AG04450 (cell line): ENCODE measurements around the gene IRAK3. TPM values are rescaled to one million over a fixed set of nuclear protein-coding genes. Genes with fewer than 3 reads are reported as not detected.
"Not testable (repeated sequence)": the region's sequence is repeated elsewhere in the genome, so short reads cannot be mapped to it uniquely, and the experiment has no call there.

ENCODE experiments used
- CTCF ChIA-PET: fragments of 300-600, 350-600 bp; formaldehyde crosslinking; extraction: SDS; loops from one replicate; lab custom pipeline; 2022; ENCODE audit warnings: antibody characterized with exemption, inconsistent platforms; lab: Charles Lee
- POLR2A ChIA-PET: fragments of 350-600 bp; formaldehyde crosslinking; extraction: SDS; loops from one replicate; lab custom pipeline; 2021; ENCODE audit warnings: antibody characterized with exemption, inconsistent platforms; lab: Yijun Ruan, JAX
- DNase-seq: peaks from one replicate; pipeline ENCODE4 v3.0.0-alpha.2; 2011; ENCODE audit warnings: low read depth, low spot score
- H3K27ac ChIP-seq: one replicate; pipeline ENCODE4 v1.5.1; 2012; ENCODE audit warnings: low read depth, low read length, control low read depth
- H3K27me3 ChIP-seq: one replicate; pipeline ENCODE4 v1.6.0; 2012; ENCODE audit warnings: low read length; ENCODE audit not compliant: control insufficient read depth, insufficient read depth
- H3K4me3 ChIP-seq: 2 replicates; pipeline ENCODE4 v1.5.1; 2011; ENCODE audit warnings: mild to moderate bottlenecking, low read depth, low read length, control low read depth
- H3K9me3 ChIP-seq: 2 replicates; pipeline ENCODE4 v1.5.1; 2012; ENCODE audit warnings: low read length; ENCODE audit not compliant: control insufficient read depth, insufficient read depth
- CTCF ChIP-seq: IDR thresholded peaks from 2 replicates; pipeline ENCODE4 v1.5.1; 2011; ENCODE audit warnings: low read depth, low read length, control low read depth, inconsistent platforms
- polyA plus RNA-seq: library from polyadenylated mRNA; depleted of rRNA; stranded (reverse); fragments of >200 nt; gene quantifications from 2 replicates; pipeline ENCODE4 v1.2.3, GENCODE V29; 2011

IRAK3 gene
- polyA plus RNA-seq, 1 experiment, result 3.4 TPM

DNA sequence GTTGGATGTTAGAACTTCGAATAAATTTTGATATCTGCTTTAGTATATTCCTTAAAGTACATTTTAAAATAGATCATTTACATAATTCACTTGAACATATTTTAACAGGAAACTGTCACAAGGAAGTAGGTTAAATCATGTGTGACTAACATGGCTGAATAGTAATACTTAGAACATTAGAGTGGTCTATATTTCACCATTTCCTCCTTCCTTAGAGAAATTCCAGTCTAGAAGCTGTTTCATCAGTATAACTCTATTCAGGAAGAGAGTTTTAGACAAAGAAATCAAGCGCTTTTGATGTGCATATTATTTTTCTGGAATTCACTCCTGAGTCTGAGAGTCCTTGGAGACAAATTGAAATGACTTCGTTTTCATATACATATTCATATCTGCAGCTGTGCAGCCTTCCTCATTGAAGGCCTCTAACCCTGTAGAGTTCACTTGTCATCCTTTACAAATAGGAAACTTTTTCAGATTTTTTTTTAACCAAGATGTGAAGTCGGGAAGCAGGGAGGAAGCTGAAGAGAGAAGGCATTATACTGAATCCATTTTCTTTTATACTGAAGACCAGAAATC lies 28.4 kb downstream of the IRAK3 start:
- Histone ChIP-seq H3K4me3 (no peak overlapping the region), H3K9me3 (peaks cover 5% of the 10 kb centered on the region; the same call in 1 of the 2 replicates), H3K27me3 (no peaks in the 10 kb centered on the region), H3K27ac (no peak overlapping the region)
- POLR2A ChIA-PET, result no interaction called here
- DNase-seq, result no peak
- no peak for TF ChIP-seq CTCF
- CTCF ChIA-PET, result no interaction called here

GRCh38 chr12:66228462-66228861 lies 39.4 kb downstream of the IRAK3 start:
- POLR2A ChIA-PET, result no interaction called here
- CTCF ChIA-PET, result no interaction called here
- TF ChIP-seq CTCF, result no peak
- Histone ChIP-seq H3K27ac (no peak overlapping the region), H3K4me3 (no peak overlapping the region), H3K27me3 (no peaks in the 10 kb centered on the region), H3K9me3 (no peaks in the 10 kb centered on the region)
- DNase-seq, result no peak

GRCh38 chr12:66232263-66232662 lies 43.2 kb downstream of the IRAK3 start:
- ChIA-PET POLR2A (no interaction called here), CTCF (no interaction called here)
- Histone ChIP-seq H3K27me3 (no peaks in the 10 kb centered on the region), H3K4me3 (no peak overlapping the region), H3K27ac (no peak overlapping the region), H3K9me3 (no peaks in the 10 kb centered on the region)
- no peak for TF ChIP-seq CTCF
- no peak for DNase-seq

DNA sequence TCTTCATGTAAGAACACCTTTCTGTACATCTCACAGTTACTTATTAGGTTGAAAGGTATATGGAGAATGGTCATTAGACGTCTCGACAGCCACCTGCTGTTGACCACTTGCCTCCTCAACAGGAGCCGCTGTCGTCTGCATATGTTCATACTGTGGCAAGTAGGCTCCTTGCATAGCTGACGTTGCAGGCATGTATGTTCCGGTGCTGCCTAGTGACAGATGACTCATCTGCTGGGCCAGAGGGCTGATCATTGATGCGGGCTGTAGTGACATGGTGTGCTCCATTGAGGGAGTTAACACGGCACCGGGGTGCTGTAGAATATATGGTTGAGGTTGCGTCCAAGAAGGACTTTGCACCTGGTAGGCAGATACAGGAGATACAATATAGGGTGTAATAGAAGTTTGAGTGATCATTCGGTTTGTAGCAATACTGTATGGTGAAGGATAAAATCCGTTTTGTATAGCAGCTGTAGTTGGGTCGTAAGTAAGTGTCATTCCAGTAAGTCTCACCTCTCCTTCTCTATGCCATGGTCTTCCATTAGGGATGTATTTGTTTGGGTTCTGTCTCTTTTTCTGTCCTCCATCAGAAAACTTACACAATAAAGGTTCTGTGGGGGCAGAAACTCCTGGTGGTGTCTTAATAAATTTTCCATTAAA lies 45.2 kb downstream of the IRAK3 start:
- DNase-seq, H3K27ac ChIP-seq, H3K9me3 ChIP-seq, H3K4me3 ChIP-seq, H3K27me3 ChIP-seq: not testable (repeated sequence)
- ChIA-PET POLR2A (interaction anchor here (0.6 to 0.7 kb wide), 2 partner anchors 43 to 61 kb away, joined by 9 to 10 read pairs; no protein-coding TSS in a partner anchor), CTCF (interaction anchor here (0.6 to 2.9 kb wide), 3 partner anchors 10 to 52 kb away, joined by 3 to 13 read pairs (median 3); no protein-coding TSS in a partner anchor)

- CTCF ChIA-PET, result interaction anchor here (0.6 to 2.9 kb wide), 12 partner anchors 10 to 1433 kb away, joined by 3 to 13 read pairs (median 4); no protein-coding TSS in a partner anchor
- H3K27ac ChIP-seq, H3K27me3 ChIP-seq, H3K9me3 ChIP-seq: not testable (repeated sequence)
- H3K4me3 ChIP-seq, result peak overlapping the region; percentile 49
- POLR2A ChIA-PET, result interaction anchor here (0.6 to 1.7 kb wide), 4 partner anchors 43 to 66 kb away, joined by 5 to 10 read pairs (median 9); partner anchors contain the start of gene TMBIM4
- peak; percentile 10 for DNase-seq
- peak; percentile 12; the same call in 1 of the 2 replicates for TF ChIP-seq CTCF
Observed at GRCh38 chr12:66234773-66235625, 46.0 kb downstream of the IRAK3 start.
